Neural progenitor cell (in vitro differentiated cells): Measurements from ENCODE around the gene SULT1A2.

Experiments used
- EZH2 ChIP-seq: fragments of 200-600 bp; sonication (generic); IDR thresholded peaks from 2 replicates; pipeline ENCODE4 v1.6.1; 2017; ENCODE audit warnings: antibody characterized with exemption, mild to moderate bottlenecking, moderate library complexity
- TF ChIP-seq, protein P1 (sequence below): fragments of 200-600 bp; sonication (generic); IDR thresholded peaks from 2 replicates; pipeline ENCODE4 v1.5.1; 2017; ENCODE audit warnings: antibody characterized with exemption, mild to moderate bottlenecking

DNA sequence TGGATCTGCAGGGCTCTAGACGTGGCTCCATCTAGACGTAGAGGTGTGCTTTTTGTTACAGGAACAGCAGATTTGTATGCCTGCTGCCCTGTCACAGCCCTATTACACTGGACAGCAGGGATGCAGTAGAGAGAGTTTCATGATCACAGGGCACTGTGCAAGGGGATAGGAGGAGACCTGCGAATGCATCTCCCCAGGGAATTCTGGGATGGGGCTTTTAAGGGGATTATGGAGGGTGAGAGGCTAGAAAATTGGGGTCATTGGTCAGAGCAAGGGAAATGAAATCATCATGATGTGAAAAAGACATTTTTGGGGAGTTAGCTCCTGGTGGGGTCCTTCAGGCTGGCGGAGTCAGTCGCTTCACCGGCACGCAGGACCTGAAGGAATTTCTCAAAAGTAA is 54.2 kb downstream of the SULT1A2 start:
- TF ChIP-seq, protein P1, sequence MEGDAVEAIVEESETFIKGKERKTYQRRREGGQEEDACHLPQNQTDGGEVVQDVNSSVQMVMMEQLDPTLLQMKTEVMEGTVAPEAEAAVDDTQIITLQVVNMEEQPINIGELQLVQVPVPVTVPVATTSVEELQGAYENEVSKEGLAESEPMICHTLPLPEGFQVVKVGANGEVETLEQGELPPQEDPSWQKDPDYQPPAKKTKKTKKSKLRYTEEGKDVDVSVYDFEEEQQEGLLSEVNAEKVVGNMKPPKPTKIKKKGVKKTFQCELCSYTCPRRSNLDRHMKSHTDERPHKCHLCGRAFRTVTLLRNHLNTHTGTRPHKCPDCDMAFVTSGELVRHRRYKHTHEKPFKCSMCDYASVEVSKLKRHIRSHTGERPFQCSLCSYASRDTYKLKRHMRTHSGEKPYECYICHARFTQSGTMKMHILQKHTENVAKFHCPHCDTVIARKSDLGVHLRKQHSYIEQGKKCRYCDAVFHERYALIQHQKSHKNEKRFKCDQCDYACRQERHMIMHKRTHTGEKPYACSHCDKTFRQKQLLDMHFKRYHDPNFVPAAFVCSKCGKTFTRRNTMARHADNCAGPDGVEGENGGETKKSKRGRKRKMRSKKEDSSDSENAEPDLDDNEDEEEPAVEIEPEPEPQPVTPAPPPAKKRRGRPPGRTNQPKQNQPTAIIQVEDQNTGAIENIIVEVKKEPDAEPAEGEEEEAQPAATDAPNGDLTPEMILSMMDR, result no peak
- TF ChIP-seq EZH2, result no peak
